Kidney capillary endothelial cell (primary cell): ENCODE data around the gene POMC.
"Not testable (repeated sequence)": the region's sequence is repeated elsewhere in the genome, so short reads cannot be mapped to it uniquely, and the experiment has no call there.

Experiments used
- DNase-seq: peaks from one replicate; pipeline ENCODE4 v3.0.0-alpha.2; 2018; ENCODE audit warnings: low spot score

The POMC gene

GRCh38 chr2:25176541-25177181, 8.3 kb upstream of the POMC start:
- DNase-seq, result no peak

GRCh38 chr2:25176138-25176537, 7.8 kb upstream of the POMC start:
- DNase-seq, result no peak

- DNase-seq, result no peak
These were observed 5.9 kb upstream of the POMC start for GRCh38 chr2:25174192-25174861.

- no peak for DNase-seq
These were observed 5.3 kb upstream of the POMC start for GRCh38 chr2:25173719-25174118.

GRCh38 chr2:25170888-25171287, 2.5 kb upstream of the POMC start:
- no peak for DNase-seq

- DNase-seq, result no peak
These were observed 692 bp upstream of the POMC start for GRCh38 chr2:25169073-25169470.

GRCh38 chr2:25165992-25166875, 2.1 kb downstream of the POMC start:
- DNase-seq, result no peak

GRCh38 chr2:25164561-25164960, 3.8 kb downstream of the POMC start:
- DNase-seq, result no peak

- not testable (repeated sequence) for DNase-seq
These were observed 6.3 kb downstream of the POMC start for GRCh38 chr2:25162061-25162460.

- peak; percentile 18 for DNase-seq
These were observed 7.2 kb downstream of the POMC start for GRCh38 chr2:25161055-25161781.

- no peak for DNase-seq
These were observed 8.0 kb downstream of the POMC start for GRCh38 chr2:25160376-25160775.

GRCh38 chr2:25159949-25160348, 8.4 kb downstream of the POMC start:
- no peak for DNase-seq

GRCh38 chr2:25158096-25158852, 10.1 kb downstream of the POMC start:
- no peak for DNase-seq

- no peak for DNase-seq
These were observed 13.0 kb downstream of the POMC start for GRCh38 chr2:25155401-25155800.

- no peak for DNase-seq
These were observed 16.7 kb downstream of the POMC start for GRCh38 chr2:25151718-25152117.

- not testable (repeated sequence) for DNase-seq
These were observed 17.4 kb downstream of the POMC start for GRCh38 chr2:25150993-25151392.

GRCh38 chr2:25149646-25150045, 18.7 kb downstream of the POMC start:
- DNase-seq, result no peak

GRCh38 chr2:25146896-25147295, 21.5 kb downstream of the POMC start:
- DNase-seq, result no peak

GRCh38 chr2:25145803-25146202, 22.6 kb downstream of the POMC start:
- DNase-seq, result no peak

GRCh38 chr2:25141120-25141519, 27.3 kb downstream of the POMC start:
- DNase-seq, result no peak

- DNase-seq, result not testable (repeated sequence)
These were observed 27.8 kb downstream of the POMC start for GRCh38 chr2:25140535-25140934.

- no peak for DNase-seq
These were observed 35.7 kb downstream of the POMC start for GRCh38 chr2:25132693-25133092.
